H9 (cell line): ENCODE results near the gene NPAS1. TPM values are rescaled to one million over a fixed set of nuclear protein-coding genes. Genes with fewer than 3 reads are reported as not detected.

Experiments used
- DNase-seq: peaks from one replicate; pipeline ENCODE4 v3.0.0-alpha.2; 2017
- H2AFZ ChIP-seq: one replicate; pipeline ENCODE4 v1.6.1; 2013; ENCODE audit warnings: mild to moderate bottlenecking, low read length, control low read depth, moderate library complexity
- H2AK5ac ChIP-seq: 2 replicates; pipeline ENCODE4 v1.6.1; 2013; ENCODE audit warnings: low read length, control low read depth, mixed read lengths; ENCODE audit not compliant: insufficient read length
- H2BK120ac ChIP-seq: one replicate; pipeline ENCODE4 v1.6.1; 2013; ENCODE audit warnings: low read depth, mild to moderate bottlenecking, low read length, control low read depth, inconsistent platforms; ENCODE audit not compliant: poor library complexity, severe bottlenecking
- H2BK12ac ChIP-seq: 2 replicates; pipeline ENCODE4 v1.6.1; 2013; ENCODE audit warnings: low read length, control low read depth, mixed read lengths, low read depth; ENCODE audit not compliant: insufficient read length
- H2BK15ac ChIP-seq: 2 replicates; pipeline ENCODE4 v1.6.1; 2013; ENCODE audit warnings: low read depth, low read length, control low read depth
- H2BK20ac ChIP-seq: one replicate; pipeline ENCODE4 v1.6.1; 2013; ENCODE audit warnings: low read depth, mild to moderate bottlenecking, low read length, control low read depth, inconsistent platforms; ENCODE audit not compliant: poor library complexity, severe bottlenecking
- H2BK5ac ChIP-seq: 2 replicates; pipeline ENCODE4 v1.6.1; 2013; ENCODE audit warnings: low read length, control low read depth, mixed read lengths; ENCODE audit not compliant: insufficient read length
- H3K14ac ChIP-seq: 2 replicates; pipeline ENCODE4 v1.6.1; 2013; ENCODE audit warnings: low read length, control low read depth; ENCODE audit not compliant: insufficient read depth
- H3K18ac ChIP-seq: 2 replicates; pipeline ENCODE4 v1.6.1; 2013; ENCODE audit warnings: low read depth, mild to moderate bottlenecking, mixed read lengths, low read length, control low read depth; ENCODE audit not compliant: insufficient read length
- H3K23ac ChIP-seq: 2 replicates; pipeline ENCODE4 v1.6.1; 2013; ENCODE audit warnings: low read length, control low read depth, mixed read lengths, low read depth; ENCODE audit not compliant: insufficient read length
- H3K23me2 ChIP-seq: 2 replicates; pipeline ENCODE4 v1.6.1; 2013; ENCODE audit warnings: low read depth, mild to moderate bottlenecking, mixed read lengths, low read length, control low read depth; ENCODE audit not compliant: insufficient read length, poor library complexity, severe bottlenecking
- H3K27ac ChIP-seq: 2 replicates; pipeline ENCODE4 v1.5.1; 2013; ENCODE audit warnings: low read length, control low read depth, mixed read lengths, low read depth; ENCODE audit not compliant: insufficient read length
- H3K27me3 ChIP-seq: 2 replicates; pipeline ENCODE4 v1.6.1; 2013; ENCODE audit warnings: low read length, control low read depth, inconsistent platforms; ENCODE audit not compliant: insufficient read depth
- H3K4ac ChIP-seq: 2 replicates; pipeline ENCODE4 v1.6.1; 2013; ENCODE audit warnings: low read depth, mild to moderate bottlenecking, control low read depth, inconsistent platforms, low read length, moderate library complexity
- H3K4me1 ChIP-seq: 2 replicates; pipeline ENCODE4 v1.6.1; 2013; ENCODE audit warnings: low read length, control low read depth, inconsistent platforms; ENCODE audit not compliant: insufficient read depth
- H3K4me2 ChIP-seq: 2 replicates; pipeline ENCODE4 v1.6.1; 2013; ENCODE audit warnings: low read length, control low read depth, mixed read lengths; ENCODE audit not compliant: insufficient read length, insufficient read depth
- H3K56ac ChIP-seq: 2 replicates; pipeline ENCODE4 v1.6.1; 2013; ENCODE audit warnings: low read depth, mild to moderate bottlenecking, mixed read lengths, low read length, control low read depth; ENCODE audit not compliant: insufficient read length
- H3K79me1 ChIP-seq: 2 replicates; pipeline ENCODE4 v1.6.1; 2013; ENCODE audit warnings: low read depth, mild to moderate bottlenecking, moderate library complexity, low read length, control low read depth, inconsistent platforms; ENCODE audit not compliant: insufficient read depth, poor library complexity, severe bottlenecking
- H3K79me2 ChIP-seq: 2 replicates; pipeline ENCODE4 v1.6.1; 2013; ENCODE audit warnings: low read length, control low read depth, inconsistent platforms; ENCODE audit not compliant: insufficient read depth
- H3K9ac ChIP-seq: 2 replicates; pipeline ENCODE4 v1.6.1; 2013; ENCODE audit warnings: low read length, control low read depth, mixed read lengths; ENCODE audit not compliant: insufficient read length; ENCODE audit errors: extremely low read depth
- H3K9me3 ChIP-seq: one replicate; pipeline ENCODE4 v1.6.1; 2013; ENCODE audit warnings: low read depth, low read length, inconsistent platforms; ENCODE audit not compliant: control insufficient read depth
- H3T11ph ChIP-seq: one replicate; pipeline ENCODE4 v1.6.1; 2013; ENCODE audit warnings: mild to moderate bottlenecking, low read length, control low read depth, inconsistent platforms
- H4K20me1 ChIP-seq: one replicate; pipeline ENCODE4 v1.6.1; 2013; ENCODE audit not compliant: control insufficient read depth, insufficient read length, insufficient read depth
- H4K5ac ChIP-seq: 2 replicates; pipeline ENCODE4 v1.6.1; 2013; ENCODE audit warnings: low read depth, mild to moderate bottlenecking, mixed read lengths, low read length, control low read depth; ENCODE audit not compliant: insufficient read length
- H4K8ac ChIP-seq: replicated peaks from 2 replicates; pipeline ENCODE4 v1.6.1; 2013; ENCODE audit warnings: low read length, control low read depth, mixed read lengths, low read depth; ENCODE audit not compliant: insufficient read length
- H4K91ac ChIP-seq: 2 replicates; pipeline ENCODE4 v1.6.1; 2013; ENCODE audit warnings: low read depth, mild to moderate bottlenecking, moderate library complexity, mixed read lengths, low read length, control low read depth; ENCODE audit not compliant: insufficient read length
- H3K27ac Mint-ChIP-seq, 3 experiments: 2 replicates in 2 of 3; 3 replicates in 1 of 3; pipeline ENCODE4 v1.8.0; 2020 to 2021; ENCODE audit warnings: mixed read lengths in 3 of 3, mild to moderate bottlenecking in 1 of 3, moderate library complexity in 1 of 3
- H3K27me3 Mint-ChIP-seq: 2 replicates; pipeline ENCODE4 v1.8.0; 2021; ENCODE audit warnings: low read depth, mild to moderate bottlenecking, moderate library complexity, mixed read lengths
- H3K36me3 Mint-ChIP-seq, 3 experiments: 2 replicates in 2 of 3; 3 replicates in 1 of 3; pipeline ENCODE4 v1.8.0; 2020 to 2021; ENCODE audit warnings: low read depth in 3 of 3, mixed read lengths in 3 of 3; ENCODE audit not compliant: insufficient read depth in 1 of 3
- H3K4me1 Mint-ChIP-seq, 2 experiments: 2 replicates each; pipeline ENCODE4 v1.8.0; 2020; ENCODE audit warnings: mixed read lengths in 2 of 2
- H3K4me3 Mint-ChIP-seq, 2 experiments: 2 replicates in 1 of 2; 3 replicates in 1 of 2; pipeline ENCODE4 v1.8.0; 2020 to 2021; ENCODE audit warnings: mild to moderate bottlenecking in 2 of 2, mixed read lengths in 2 of 2, moderate library complexity in 1 of 2
- H3K9me3 Mint-ChIP-seq, 2 experiments: 2 replicates in 1 of 2; 3 replicates in 1 of 2; pipeline ENCODE4 v1.8.0; 2020; ENCODE audit warnings: mild to moderate bottlenecking in 2 of 2, mixed read lengths in 2 of 2, moderate library complexity in 1 of 2
- CTCF ChIP-seq: fragments of 200-600 bp; sonication (generic); conservative IDR thresholded peaks from 3 replicates; pipeline ENCODE4 v1.8.0; 2021; ENCODE audit warnings: antibody characterized with exemption, mild to moderate bottlenecking
- WGBS: extraction: QIAGEN DNeasy Blood & Tissue Kit; methylation state at CpG from one replicate; pipeline ENCODE4 v1.1.7; 2013; ENCODE audit warnings: missing lambda C conversion rate, low lambda C conversion rate, mixed read lengths; ENCODE audit not compliant: insufficient read length; ENCODE audit errors: extremely low coverage; 5-methylcytosine and 5-hydroxymethylcytosine counted together
- total RNA-seq: library from RNA; stranded (reverse); gene quantifications from 2 replicates; pipeline ENCODE4 v1.2.1, GENCODE V29; 2021

Gene NPAS1
- total RNA-seq, 1 experiment from 2014 or later, result 17.8 TPM

GRCh38 chr19:46975925-46976782 lies 43.5 kb upstream of the NPAS1 start:
- no peak overlapping the region for H3K56ac ChIP-seq
- Mint-ChIP-seq H3K9me3 (no peaks in the 10 kb centered on the region), H3K4me3 (no peak overlapping the region), H3K27ac (peak overlapping the region; percentile 18 to 93 (median 92)), H3K4me1 (peaks cover 42 to 43% of the 10 kb centered on the region in 2 experiments), H3K27me3 (no peaks in the 10 kb centered on the region), H3K36me3 (peaks cover 0 to 3% (median 0%) of the 10 kb centered on the region in 3 experiments; a peak in 1 of 7 replicates)
- no peaks in the 10 kb centered on the region for H3K27me3 ChIP-seq
- no peak overlapping the region for H4K5ac ChIP-seq
- peaks cover 2% of the 10 kb centered on the region for H4K20me1 ChIP-seq
- no peak overlapping the region for H3K9ac ChIP-seq
- H4K91ac ChIP-seq, result no peak overlapping the region
- H4K8ac ChIP-seq, result no peak overlapping the region
- H3T11ph ChIP-seq, result no peak overlapping the region
- H3K23me2 ChIP-seq, result no peaks in the 10 kb centered on the region
- no peaks in the 10 kb centered on the region for H3K79me1 ChIP-seq
- no peak overlapping the region for H2BK20ac ChIP-seq
- H2BK120ac ChIP-seq, result no peak overlapping the region
- H3K4me1 ChIP-seq, result peaks cover 10% of the 10 kb centered on the region; the same call in 1 of the 2 replicates
- H3K79me2 ChIP-seq, result no peaks in the 10 kb centered on the region
- no peak overlapping the region for H2BK5ac ChIP-seq
- no peak overlapping the region for H2AK5ac ChIP-seq
- peak; percentile 53 for DNase-seq
- no peak overlapping the region for H3K23ac ChIP-seq
- no peak overlapping the region for H2BK15ac ChIP-seq
- no peak overlapping the region for H3K27ac ChIP-seq
- H3K4me2 ChIP-seq, result no peak overlapping the region
- no CpG with 5 or more reads among the region's 18 CpGs for WGBS
- peak overlapping the region; percentile 67 for H3K18ac ChIP-seq
- H3K4ac ChIP-seq, result no peak overlapping the region
- H3K14ac ChIP-seq, result 0 out of 2 replicates have a peak overlapping the region, but pooled peaks have one; percentile 58
- no peak overlapping the region for H2AFZ ChIP-seq
- no peaks in the 10 kb centered on the region for H3K9me3 ChIP-seq
- peak overlapping the region; percentile 39 for H2BK12ac ChIP-seq
- TF ChIP-seq CTCF, result no peak
